HEK293 (cell line): ENCODE results near the gene DPYSL3.

ENCODE experiments used
- TCF7L2 ChIP-seq: IDR thresholded peaks from 2 replicates; pipeline ENCODE4 v1.6.1; 2011; ENCODE audit warnings: low read depth, mild to moderate bottlenecking, inconsistent platforms, low read length, moderate library complexity, borderline replicate concordance
- ZBTB1 ChIP-seq: fragments of 450-650 bp; formaldehyde crosslinking; IDR thresholded peaks from 2 replicates; pipeline ENCODE4 v1.5.1; 2016; ENCODE audit warnings: missing biosample characterization, missing genetic modification characterization
- ZBTB8A ChIP-seq: fragments of 450-650 bp; formaldehyde crosslinking; IDR thresholded peaks from 2 replicates; pipeline ENCODE4 v1.5.1; 2016; ENCODE audit warnings: missing biosample characterization, missing genetic modification characterization
- ZNF335 ChIP-seq: fragments of 450-650 bp; formaldehyde crosslinking; conservative IDR thresholded peaks from 2 replicates; pipeline ENCODE4 v1.5.1; 2016; ENCODE audit warnings: missing biosample characterization, missing genetic modification characterization
- ZNF621 ChIP-seq: fragments of 450-650 bp; formaldehyde crosslinking; IDR thresholded peaks from 2 replicates; pipeline ENCODE4 v1.5.1; 2017; ENCODE audit warnings: missing biosample characterization, missing genetic modification characterization
- TF ChIP-seq, protein P1 (sequence below): fragments of 450-650 bp; formaldehyde crosslinking; IDR thresholded peaks from 2 replicates; pipeline ENCODE4 v1.5.1; 2016; ENCODE audit warnings: missing biosample characterization, missing genetic modification characterization
- TF ChIP-seq, protein P2 (sequence below): fragments of 450-650 bp; formaldehyde crosslinking; IDR thresholded peaks from 2 replicates; pipeline ENCODE4 v1.5.1; 2016; ENCODE audit warnings: missing biosample characterization, missing genetic modification characterization
- TF ChIP-seq, protein P3 (sequence below): fragments of 450-650 bp; formaldehyde crosslinking; IDR thresholded peaks from 2 replicates; pipeline ENCODE4 v1.5.0; 2017; ENCODE audit warnings: missing biosample characterization, missing genetic modification characterization, borderline replicate concordance
- TF ChIP-seq, protein P4 (sequence below): fragments of 450-650 bp; formaldehyde crosslinking; IDR thresholded peaks from 2 replicates; pipeline ENCODE4 v1.5.1; 2016; ENCODE audit warnings: missing biosample characterization, missing genetic modification characterization, low read depth

DNA sequence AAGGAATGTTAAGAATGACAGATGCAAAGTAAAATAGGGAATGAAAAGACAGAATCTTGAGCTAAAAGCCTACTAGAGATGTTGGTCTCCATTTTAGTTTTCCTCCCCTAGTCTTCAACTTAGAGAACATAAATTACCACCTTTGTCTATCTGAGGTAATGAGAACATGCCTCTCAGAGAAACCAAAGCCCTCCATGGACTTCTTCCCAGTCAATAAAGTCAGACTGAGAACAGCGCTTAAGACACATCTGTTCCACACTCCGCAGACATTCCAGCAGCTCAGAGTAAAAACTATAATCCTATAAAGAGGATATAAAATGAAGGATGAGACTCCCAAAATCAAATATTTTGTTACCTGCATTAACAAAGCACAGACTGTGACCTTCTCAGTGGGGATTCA, 79.2 kb downstream of the DPYSL3 start:
- TF ChIP-seq, protein P1, sequence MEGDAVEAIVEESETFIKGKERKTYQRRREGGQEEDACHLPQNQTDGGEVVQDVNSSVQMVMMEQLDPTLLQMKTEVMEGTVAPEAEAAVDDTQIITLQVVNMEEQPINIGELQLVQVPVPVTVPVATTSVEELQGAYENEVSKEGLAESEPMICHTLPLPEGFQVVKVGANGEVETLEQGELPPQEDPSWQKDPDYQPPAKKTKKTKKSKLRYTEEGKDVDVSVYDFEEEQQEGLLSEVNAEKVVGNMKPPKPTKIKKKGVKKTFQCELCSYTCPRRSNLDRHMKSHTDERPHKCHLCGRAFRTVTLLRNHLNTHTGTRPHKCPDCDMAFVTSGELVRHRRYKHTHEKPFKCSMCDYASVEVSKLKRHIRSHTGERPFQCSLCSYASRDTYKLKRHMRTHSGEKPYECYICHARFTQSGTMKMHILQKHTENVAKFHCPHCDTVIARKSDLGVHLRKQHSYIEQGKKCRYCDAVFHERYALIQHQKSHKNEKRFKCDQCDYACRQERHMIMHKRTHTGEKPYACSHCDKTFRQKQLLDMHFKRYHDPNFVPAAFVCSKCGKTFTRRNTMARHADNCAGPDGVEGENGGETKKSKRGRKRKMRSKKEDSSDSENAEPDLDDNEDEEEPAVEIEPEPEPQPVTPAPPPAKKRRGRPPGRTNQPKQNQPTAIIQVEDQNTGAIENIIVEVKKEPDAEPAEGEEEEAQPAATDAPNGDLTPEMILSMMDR (tag by site-specific recombination) = no peak
- TF ChIP-seq ZNF335 (tag by site-specific recombination) = no peak
- TF ChIP-seq, protein P2, sequence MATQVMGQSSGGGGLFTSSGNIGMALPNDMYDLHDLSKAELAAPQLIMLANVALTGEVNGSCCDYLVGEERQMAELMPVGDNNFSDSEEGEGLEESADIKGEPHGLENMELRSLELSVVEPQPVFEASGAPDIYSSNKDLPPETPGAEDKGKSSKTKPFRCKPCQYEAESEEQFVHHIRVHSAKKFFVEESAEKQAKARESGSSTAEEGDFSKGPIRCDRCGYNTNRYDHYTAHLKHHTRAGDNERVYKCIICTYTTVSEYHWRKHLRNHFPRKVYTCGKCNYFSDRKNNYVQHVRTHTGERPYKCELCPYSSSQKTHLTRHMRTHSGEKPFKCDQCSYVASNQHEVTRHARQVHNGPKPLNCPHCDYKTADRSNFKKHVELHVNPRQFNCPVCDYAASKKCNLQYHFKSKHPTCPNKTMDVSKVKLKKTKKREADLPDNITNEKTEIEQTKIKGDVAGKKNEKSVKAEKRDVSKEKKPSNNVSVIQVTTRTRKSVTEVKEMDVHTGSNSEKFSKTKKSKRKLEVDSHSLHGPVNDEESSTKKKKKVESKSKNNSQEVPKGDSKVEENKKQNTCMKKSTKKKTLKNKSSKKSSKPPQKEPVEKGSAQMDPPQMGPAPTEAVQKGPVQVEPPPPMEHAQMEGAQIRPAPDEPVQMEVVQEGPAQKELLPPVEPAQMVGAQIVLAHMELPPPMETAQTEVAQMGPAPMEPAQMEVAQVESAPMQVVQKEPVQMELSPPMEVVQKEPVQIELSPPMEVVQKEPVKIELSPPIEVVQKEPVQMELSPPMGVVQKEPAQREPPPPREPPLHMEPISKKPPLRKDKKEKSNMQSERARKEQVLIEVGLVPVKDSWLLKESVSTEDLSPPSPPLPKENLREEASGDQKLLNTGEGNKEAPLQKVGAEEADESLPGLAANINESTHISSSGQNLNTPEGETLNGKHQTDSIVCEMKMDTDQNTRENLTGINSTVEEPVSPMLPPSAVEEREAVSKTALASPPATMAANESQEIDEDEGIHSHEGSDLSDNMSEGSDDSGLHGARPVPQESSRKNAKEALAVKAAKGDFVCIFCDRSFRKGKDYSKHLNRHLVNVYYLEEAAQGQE (tag by site-specific recombination) = no peak
- TF ChIP-seq TCF7L2 = no peak
- TF ChIP-seq, protein P3, sequence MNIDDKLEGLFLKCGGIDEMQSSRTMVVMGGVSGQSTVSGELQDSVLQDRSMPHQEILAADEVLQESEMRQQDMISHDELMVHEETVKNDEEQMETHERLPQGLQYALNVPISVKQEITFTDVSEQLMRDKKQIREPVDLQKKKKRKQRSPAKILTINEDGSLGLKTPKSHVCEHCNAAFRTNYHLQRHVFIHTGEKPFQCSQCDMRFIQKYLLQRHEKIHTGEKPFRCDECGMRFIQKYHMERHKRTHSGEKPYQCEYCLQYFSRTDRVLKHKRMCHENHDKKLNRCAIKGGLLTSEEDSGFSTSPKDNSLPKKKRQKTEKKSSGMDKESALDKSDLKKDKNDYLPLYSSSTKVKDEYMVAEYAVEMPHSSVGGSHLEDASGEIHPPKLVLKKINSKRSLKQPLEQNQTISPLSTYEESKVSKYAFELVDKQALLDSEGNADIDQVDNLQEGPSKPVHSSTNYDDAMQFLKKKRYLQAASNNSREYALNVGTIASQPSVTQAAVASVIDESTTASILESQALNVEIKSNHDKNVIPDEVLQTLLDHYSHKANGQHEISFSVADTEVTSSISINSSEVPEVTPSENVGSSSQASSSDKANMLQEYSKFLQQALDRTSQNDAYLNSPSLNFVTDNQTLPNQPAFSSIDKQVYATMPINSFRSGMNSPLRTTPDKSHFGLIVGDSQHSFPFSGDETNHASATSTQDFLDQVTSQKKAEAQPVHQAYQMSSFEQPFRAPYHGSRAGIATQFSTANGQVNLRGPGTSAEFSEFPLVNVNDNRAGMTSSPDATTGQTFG (tag by site-specific recombination) = no peak
- no peak for TF ChIP-seq ZBTB1
- TF ChIP-seq, protein P4, sequence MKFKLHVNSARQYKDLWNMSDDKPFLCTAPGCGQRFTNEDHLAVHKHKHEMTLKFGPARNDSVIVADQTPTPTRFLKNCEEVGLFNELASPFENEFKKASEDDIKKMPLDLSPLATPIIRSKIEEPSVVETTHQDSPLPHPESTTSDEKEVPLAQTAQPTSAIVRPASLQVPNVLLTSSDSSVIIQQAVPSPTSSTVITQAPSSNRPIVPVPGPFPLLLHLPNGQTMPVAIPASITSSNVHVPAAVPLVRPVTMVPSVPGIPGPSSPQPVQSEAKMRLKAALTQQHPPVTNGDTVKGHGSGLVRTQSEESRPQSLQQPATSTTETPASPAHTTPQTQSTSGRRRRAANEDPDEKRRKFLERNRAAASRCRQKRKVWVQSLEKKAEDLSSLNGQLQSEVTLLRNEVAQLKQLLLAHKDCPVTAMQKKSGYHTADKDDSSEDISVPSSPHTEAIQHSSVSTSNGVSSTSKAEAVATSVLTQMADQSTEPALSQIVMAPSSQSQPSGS = no peak
- TF ChIP-seq ZBTB8A (tag by site-specific recombination) = no peak
- TF ChIP-seq ZNF621 (tag by site-specific recombination) = no peak
